Panc1 (cell line): Measurements from ENCODE around the gene NRP2.

Experiments
- SIN3A ChIP-seq: IDR thresholded peaks from 2 replicates; pipeline ENCODE4 v1.6.1; 2012; ENCODE audit warnings: low read depth, mild to moderate bottlenecking, low read length, moderate library complexity, borderline replicate concordance; ENCODE audit not compliant: insufficient read depth
- TF ChIP-seq, protein P1 (sequence below): fragments of 450-650 bp; IDR thresholded peaks from 2 replicates; pipeline ENCODE4 v1.5.1; 2017; ENCODE audit warnings: mild to moderate bottlenecking

DNA sequence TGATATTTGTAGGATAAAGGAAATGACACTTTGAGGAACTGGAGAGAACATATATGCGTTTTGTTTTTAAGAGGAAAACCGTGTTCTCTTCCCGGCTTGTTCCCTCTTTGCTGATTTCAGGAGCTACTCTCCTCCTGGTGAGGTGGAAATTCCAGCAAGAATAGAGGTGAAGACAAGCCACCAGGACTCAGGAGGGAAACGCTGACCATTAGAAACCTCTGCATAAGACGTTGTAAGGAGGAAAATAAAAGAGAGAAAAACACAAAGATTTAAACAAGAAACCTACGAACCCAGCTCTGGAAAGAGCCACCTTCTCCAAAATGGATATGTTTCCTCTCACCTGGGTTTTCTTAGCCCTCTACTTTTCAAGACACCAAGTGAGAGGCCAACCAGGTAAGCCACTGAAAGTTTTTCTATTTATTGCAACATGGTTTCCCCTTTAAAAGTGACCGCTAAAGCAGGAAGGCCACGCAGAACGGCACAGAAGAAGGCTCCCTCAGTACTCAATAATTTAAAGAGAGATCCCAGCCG, 735 bp downstream of the NRP2 start:
- TF ChIP-seq SIN3A = no peak
- TF ChIP-seq, protein P1, sequence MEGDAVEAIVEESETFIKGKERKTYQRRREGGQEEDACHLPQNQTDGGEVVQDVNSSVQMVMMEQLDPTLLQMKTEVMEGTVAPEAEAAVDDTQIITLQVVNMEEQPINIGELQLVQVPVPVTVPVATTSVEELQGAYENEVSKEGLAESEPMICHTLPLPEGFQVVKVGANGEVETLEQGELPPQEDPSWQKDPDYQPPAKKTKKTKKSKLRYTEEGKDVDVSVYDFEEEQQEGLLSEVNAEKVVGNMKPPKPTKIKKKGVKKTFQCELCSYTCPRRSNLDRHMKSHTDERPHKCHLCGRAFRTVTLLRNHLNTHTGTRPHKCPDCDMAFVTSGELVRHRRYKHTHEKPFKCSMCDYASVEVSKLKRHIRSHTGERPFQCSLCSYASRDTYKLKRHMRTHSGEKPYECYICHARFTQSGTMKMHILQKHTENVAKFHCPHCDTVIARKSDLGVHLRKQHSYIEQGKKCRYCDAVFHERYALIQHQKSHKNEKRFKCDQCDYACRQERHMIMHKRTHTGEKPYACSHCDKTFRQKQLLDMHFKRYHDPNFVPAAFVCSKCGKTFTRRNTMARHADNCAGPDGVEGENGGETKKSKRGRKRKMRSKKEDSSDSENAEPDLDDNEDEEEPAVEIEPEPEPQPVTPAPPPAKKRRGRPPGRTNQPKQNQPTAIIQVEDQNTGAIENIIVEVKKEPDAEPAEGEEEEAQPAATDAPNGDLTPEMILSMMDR = no peak
